NCI-H2196 treated with DMSO at 0.1 percent for 48 hours (cell line): ENCODE measurements around the gene SORBS2.

Experiments used
- DNase-seq: peaks from one replicate; lab custom pipeline; 2025; ENCODE audit not compliant: unreplicated experiment; lab: John Stamatoyannopoulos, UW

SORBS2 gene

DNA sequence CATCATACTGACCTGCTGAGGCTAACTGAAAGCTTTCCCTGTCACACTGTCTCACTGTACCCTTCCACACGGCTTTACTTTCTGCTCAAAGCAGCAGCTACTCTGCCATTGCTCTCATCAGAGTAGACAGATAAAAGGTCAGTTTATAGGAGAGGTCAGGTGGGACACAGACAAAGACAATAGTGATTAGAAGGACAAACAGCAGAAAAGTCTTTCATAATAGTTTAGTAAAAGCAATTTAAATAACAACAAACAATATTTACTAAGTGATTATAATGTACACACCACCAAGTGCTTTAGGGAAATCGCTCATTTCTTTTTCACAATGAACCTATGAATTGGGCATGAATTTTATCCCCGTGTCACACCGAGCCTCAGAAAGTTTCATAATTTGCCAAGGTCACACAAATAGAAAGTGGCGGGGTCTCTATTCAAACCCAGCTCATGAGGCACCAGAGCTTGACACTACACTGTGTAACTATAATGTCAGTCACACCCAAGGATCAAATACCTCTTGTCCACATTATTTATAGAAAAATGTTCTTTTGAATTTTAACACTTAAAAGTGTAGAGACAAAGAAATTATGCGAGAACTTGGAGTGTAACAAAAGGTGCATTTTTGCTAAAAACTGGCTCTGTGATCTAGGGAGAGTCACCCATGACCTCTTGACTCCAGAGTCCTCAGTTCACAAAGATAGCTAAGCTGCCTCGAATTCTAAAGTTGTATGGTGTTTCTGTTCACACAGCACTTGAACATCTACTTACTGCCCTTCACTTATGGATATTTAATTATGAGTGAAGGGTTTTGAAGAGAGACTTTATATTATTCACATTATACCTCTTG lies 24.5 kb upstream of the SORBS2 start:
- DNase-seq: no peak

DNA sequence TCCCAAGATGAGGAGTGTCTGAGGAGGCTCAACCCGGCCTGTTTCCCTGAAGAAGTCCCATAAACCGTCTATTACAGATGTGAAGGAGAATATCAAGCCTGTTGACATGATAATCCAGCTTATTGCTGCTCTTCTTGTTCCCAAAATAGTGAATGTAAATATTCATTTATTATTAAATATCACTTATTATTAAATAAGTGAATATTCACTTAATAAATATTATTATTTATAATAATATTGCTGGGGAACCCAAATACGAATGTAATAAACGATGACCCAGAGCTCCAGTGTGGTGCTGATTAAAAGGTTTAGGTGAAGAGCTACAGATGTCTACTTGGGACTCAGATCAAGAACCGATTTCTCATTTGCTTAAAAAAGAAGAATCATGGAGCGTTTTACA lies 23.8 kb upstream of the SORBS2 start:
- no peak for DNase-seq

GRCh38 chr4:185835336-185835735 lies 23.3 kb upstream of the SORBS2 start:
- no peak for DNase-seq

DNA sequence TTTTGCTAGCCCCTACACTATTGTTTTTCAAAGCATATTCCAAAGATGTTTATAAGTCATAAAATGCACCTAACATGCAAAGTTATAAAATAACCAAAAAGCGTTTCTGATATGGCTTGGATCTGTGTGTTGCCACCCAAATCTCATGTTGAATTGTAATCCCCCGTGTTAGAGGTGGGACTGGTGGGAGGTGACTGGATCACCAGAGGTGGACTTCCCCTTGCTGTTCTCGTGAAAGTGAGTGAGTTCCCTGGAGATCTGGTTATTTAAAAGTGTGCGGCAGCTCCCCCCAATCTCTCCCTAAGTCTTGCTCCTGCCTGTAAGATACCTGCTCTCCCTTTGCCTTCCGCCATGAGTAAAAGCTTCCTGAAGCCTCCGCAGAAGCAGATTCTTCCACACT lies 22.8 kb upstream of the SORBS2 start:
- DNase-seq: no peak

- DNase-seq: no peak
Observed at GRCh38 chr4:185834088-185834487, 22.1 kb upstream of the SORBS2 start.

DNA sequence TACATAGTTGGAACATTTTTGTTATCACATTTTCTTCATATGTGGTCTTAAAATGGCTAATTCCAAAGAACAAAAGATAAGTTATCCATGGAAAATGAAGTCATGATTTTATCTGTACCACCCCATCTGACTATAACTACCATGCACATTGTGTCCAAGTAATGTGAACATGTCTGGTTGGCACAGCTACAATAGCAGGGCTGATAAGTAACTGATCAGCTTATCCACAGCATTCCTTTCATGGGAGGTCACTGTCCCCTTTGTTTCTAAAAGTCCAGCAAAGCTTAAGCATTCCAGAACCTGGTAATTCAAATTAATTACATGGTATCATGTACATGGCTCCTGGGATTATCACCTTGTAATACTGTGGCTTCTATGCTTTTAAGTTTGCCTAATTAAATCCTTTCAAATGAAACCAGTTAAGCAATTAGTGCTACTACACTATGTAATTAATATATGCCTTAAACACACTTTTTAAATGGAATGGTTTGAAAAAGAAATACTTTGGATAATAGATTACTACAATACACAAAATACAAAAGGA lies 21.1 kb upstream of the SORBS2 start:
- DNase-seq: no peak

GRCh38 chr4:185831125-185831815 lies 19.3 kb upstream of the SORBS2 start:
- DNase-seq: no peak

DNA sequence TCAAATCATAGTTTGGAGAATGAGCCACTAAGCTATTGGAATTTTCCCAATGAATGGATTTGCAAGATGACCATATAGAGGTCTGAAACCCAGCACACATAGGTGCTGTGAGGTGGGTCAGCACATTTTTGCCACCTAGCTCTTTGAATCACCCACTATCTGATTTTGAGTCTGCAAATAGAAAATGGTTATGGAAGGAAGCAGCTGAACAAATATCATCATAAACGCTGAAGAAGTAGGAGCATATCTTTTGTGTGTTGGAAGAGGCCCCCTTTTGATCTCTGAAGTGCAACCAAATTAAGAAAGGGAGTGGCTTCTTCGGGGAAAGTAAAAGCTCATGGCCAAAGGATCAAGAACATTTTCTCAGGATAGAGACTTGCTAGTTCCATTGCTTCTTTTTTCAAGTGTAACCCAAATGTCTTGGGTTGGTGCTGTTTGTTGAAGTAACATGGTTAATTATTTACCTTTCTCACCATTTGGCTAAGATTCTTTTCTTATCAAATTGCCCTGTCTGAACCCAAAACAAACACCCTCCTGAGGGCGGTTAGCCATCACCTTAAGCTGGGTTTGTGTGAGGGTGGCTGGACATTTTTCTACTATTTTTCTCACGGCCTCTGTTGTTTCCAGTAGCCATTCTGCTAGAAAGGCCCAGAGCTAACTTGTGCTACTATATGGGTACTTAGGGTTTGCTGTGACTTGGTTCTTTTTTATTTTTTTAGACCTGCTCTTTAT lies 18.4 kb upstream of the SORBS2 start:
- DNase-seq: no peak

DNA sequence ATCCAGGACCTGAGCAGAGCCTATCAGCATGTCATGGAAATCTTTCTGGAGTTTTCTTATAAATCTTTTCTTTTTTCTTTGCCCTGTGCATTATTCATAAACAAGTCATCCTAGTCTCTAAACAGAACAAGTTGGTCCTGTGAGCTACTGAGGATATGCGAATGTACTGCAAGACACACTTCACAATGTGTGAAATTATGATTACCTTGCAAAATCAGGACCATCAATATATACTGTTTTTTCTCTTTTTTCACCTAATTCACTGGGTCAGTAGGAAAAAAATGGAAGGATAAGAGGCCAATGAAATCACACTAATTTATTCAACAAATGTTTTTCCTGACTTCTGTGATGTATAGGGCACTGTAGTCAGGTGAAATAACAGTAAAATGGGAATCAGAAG lies 14.4 kb upstream of the SORBS2 start:
- DNase-seq: no peak

DNA sequence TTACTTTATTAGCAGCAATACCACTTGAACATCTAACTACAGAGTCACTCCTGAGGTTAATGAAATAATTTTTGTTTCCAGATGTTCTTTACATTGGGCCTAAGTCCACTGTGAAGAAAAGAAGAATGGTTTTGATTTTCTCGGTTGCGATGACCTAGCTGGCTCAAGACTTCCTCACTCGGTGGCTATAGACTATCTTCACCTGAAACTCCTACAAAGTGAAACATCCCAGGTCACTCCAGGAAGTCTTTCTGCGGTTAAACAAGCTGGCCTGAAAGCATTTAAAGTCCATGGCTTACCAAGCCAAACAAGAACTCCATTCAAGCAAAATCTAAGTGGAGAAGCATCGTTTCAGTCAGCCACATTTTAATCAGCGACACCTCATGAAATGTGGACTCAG lies 13.7 kb upstream of the SORBS2 start:
- DNase-seq: no peak

GRCh38 chr4:185822791-185823190 lies 10.8 kb upstream of the SORBS2 start:
- no peak for DNase-seq

GRCh38 chr4:185821029-185821419 lies 9.0 kb upstream of the SORBS2 start:
- DNase-seq: no peak

DNA sequence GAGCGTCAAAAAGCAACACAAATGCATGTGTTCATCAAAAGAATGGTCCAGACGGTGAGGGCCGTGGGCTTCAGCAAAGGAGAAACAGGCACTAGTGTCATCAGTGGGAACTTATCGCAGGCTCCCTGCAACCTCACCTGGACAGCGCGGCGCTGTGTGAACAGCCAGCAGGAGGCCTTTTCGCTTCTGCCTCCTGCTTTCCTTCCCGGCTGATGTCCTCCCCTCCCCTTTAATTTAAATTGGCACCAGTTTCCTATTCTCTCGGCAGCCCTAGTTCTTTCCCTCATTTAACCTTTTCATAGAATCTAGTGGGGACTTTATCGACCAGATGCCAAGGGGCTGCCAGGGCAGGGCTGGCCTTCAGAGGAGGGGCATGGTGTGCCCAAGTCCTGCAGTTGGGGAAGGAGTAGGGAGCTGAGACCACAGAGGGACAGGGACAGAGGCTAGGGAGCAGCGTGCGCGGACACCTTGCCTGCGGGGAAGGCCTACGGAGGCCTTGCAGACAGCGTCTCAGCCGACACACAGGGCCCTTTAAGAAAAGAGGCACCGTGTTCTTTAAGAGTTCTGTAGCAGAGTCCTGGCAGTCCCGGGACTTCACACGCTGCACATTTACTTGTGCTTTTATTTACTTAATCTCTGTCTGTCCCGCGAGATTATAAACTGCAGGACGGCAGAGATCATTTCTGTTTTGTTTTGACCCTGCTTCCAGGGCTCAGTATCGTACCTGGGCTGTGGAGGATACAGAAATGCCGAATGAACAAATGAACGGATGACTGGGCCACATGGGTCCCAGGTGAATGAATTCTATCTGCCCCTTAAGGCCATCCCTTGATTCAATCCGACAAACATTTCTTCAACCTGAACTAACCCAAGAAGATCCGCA lies 8.4 kb upstream of the SORBS2 start:
- DNase-seq: no peak

GRCh38 chr4:185819144-185819543 lies 7.2 kb upstream of the SORBS2 start:
- DNase-seq: no peak

DNA sequence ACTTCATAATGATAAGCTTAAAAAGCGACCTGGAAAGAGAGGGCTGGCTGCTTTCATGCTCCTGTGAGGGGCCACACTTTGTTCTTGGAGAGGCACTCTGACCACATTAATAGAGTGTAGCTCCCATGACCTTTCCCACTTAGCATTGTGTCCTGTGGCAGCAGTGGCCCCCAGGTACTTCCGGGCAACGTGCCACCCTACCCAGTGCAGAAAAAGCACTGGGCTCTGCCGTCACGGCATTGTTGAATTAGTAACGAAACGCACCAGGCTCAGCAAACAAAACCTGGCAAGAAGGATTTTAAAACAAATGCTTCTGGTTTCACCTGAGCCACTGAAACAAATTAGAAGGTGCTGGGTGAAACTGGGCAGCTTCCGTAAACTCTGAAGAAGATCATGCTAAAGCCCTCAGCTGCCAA lies 5.4 kb upstream of the SORBS2 start:
- DNase-seq: peak; percentile 55

GRCh38 chr4:185813133-185813532 lies 1.1 kb upstream of the SORBS2 start:
- DNase-seq: no peak

GRCh38 chr4:185810746-185811508 lies 1.1 kb downstream of the SORBS2 start:
- no peak for DNase-seq

GRCh38 chr4:185809533-185810071 lies 2.4 kb downstream of the SORBS2 start:
- DNase-seq: no peak

- DNase-seq: no peak
Observed at GRCh38 chr4:185809121-185809520, 2.9 kb downstream of the SORBS2 start.

GRCh38 chr4:185805979-185806378 lies 6.0 kb downstream of the SORBS2 start:
- DNase-seq: no peak
